Motor neuron (in vitro differentiated cells): ENCODE data around the gene KIF26A. TPM values are rescaled to one million over a fixed set of nuclear protein-coding genes. Genes with fewer than 3 reads are reported as not detected.
"Not testable (repeated sequence)": the region's sequence is repeated elsewhere in the genome, so short reads cannot be mapped to it uniquely, and the experiment has no call there.

Source experiments
- ATAC-seq, 8 experiments: fragments of 200-7000 bp; cut with Tn5 transposase; replicated peaks in 6 of 8; 2 replicates each; pipeline ENCODE4 v1.8.0; 2021; ENCODE audit warnings: mild to moderate bottlenecking in 8 of 8, moderate library complexity in 8 of 8
- H3K27ac ChIP-seq, 2 donors: fragments of 250-450 bp; sonication (Bioruptor Pico); 2 replicates each; pipeline ENCODE4 v1.9.0; 2021; ENCODE audit warnings: antibody characterized with exemption in 2 of 2, mild to moderate bottlenecking in 2 of 2, moderate library complexity in 1 of 2
- H3K4me1 ChIP-seq, 2 donors: fragments of 250-450 bp; sonication (Bioruptor Pico); replicated peaks in 1 of 2; 2 replicates each; pipeline ENCODE4 v1.6.1; 2021; ENCODE audit warnings: antibody characterized with exemption in 2 of 2, mild to moderate bottlenecking in 2 of 2, moderate library complexity in 1 of 2
- H3K4me3 ChIP-seq, 5 donors: fragments of 250-450 bp; sonication (Bioruptor Pico); 2 replicates each; pipeline ENCODE4 v1.9.0; 2021; ENCODE audit warnings: antibody characterized with exemption in 5 of 5, mild to moderate bottlenecking in 5 of 5, moderate library complexity in 4 of 5
- WGBS, 10 experiments: fragments of 450-650 bp; shearing (Covaris generic); methylation state at CpG; one replicate each; pipeline ENCODE4 v1.0.0; 2022; 5-methylcytosine and 5-hydroxymethylcytosine counted together
- in situ Hi-C, 9 experiments: fragments of 400-800 bp; cut with MboI; loops; one replicate each; pipeline ENCODE4 v1.15.0; 2021; ENCODE audit warnings: low sequenced_read_pairs in 9 of 9, low pct_unique_long_range_greater_than_20kb in 2 of 9; ENCODE audit not compliant: unreplicated experiment in 9 of 9
- total RNA-seq, 8 experiments: library from RNA; unstranded; fragments of 300-600 nt; gene quantifications; 2 replicates each; pipeline versions ENCODE4 v1.2.3 to v1.2.4, GENCODE V29; 2022

KIF26A gene
- total RNA-seq, 8 experiments from 2014 or later: 0.20 to 14.2 (median 8.2) TPM

DNA sequence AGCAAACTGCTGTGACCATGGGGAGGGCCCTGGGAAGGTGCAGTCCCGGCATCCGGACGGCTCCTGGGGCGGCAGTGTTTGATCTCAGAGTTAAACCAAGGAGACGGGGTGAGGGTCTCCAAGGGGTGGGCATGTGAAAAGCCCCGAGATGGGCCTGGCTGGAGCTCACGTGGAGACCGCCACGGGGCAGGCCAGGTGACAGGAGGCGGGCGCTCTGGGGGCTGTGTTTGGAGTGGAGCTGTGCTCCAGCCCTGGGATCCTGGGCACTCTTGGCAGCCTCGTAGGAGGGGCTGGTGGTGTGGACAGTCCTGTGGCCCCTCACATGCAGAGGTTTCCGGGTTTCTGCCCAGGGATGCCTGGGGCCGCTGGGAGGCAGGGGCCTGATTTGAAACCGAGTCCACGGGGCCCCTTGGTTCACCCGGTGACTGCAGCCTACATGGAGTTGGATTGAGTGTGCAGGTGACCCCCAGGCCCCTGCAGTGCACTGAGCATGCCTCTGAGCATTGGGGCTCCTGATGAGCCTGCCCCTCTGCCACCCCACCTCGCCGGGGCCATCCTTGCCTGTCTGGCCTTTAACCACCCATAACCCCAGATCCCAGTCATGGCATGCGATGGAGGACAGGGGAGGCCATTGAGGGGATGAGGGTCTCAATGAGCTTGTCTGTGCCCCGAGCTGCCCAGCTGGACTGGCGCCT is 8.4 kb downstream of the KIF26A start:
- in situ Hi-C loops: loop anchor here in 4 of 9 experiments (25.0 kb wide), 2 partner anchors 416 to 491 kb away; no protein-coding TSS in a partner anchor
- no peak for ATAC-seq
- Histone ChIP-seq H3K4me3 (no peak overlapping the region), H3K27ac (no peak overlapping the region), H3K4me1 (peaks cover 46 to 52% of the 10 kb centered on the region in 2 donors)
- 83 to 100% (median 93%) methylated on average over 1 to 6 of the region's 22 CpGs; no CpG with 5 or more reads in 7 of the 10 experiments for WGBS, 10 experiments

DNA sequence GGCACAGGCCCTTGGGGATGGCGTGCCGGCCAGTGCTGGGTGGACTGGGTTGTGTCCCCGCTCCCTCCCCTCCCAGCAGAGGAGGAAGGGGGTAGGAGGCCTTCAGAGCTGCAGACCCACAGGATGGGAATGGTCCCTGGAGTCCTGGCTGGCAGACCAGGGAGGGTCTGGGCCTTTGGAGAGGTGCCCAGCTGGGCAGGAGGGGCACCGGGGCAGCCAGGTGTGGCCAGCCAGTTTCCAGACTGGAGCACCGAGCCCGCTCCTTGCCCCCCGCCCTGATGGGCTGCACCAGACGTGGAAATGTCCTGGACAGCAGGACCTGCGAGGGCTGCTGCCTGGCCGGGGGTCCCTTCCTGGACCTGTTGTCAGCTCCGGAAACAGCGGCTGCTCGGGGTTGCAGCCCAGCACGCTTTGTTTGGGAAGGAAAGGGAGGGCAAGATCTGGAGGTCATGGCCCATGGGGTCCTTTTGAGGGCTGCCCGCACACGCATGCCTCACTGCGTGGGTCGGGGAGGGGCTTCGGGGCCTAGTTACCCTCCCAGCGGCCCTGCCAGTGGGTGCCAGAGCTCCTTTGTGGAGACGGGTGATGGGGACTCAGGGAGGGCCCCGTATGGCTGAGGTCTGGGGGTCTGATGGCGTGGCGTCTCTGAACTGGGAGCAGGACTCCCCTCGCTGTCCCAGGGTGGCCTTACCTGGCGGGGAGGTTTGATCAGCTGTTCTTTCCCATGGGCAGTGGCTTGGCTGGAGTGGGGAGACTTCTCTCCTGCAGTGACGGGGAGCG is 9.1 kb downstream of the KIF26A start:
- peaks cover 51% of the 10 kb centered on the region in 2 donors for H3K4me1 ChIP-seq
- in situ Hi-C loops: loop anchor here in 4 of 9 experiments (25.0 kb wide), 2 partner anchors 415 to 490 kb away; no protein-coding TSS in a partner anchor
- H3K27ac ChIP-seq: no peak overlapping the region
- 55 to 75% (median 72%) methylated on average over 3 to 5 of the region's 28 CpGs; no CpG with 5 or more reads in 6 of the 10 experiments for WGBS, 10 experiments
- no peak for ATAC-seq
- H3K4me3 ChIP-seq: no peak overlapping the region

DNA sequence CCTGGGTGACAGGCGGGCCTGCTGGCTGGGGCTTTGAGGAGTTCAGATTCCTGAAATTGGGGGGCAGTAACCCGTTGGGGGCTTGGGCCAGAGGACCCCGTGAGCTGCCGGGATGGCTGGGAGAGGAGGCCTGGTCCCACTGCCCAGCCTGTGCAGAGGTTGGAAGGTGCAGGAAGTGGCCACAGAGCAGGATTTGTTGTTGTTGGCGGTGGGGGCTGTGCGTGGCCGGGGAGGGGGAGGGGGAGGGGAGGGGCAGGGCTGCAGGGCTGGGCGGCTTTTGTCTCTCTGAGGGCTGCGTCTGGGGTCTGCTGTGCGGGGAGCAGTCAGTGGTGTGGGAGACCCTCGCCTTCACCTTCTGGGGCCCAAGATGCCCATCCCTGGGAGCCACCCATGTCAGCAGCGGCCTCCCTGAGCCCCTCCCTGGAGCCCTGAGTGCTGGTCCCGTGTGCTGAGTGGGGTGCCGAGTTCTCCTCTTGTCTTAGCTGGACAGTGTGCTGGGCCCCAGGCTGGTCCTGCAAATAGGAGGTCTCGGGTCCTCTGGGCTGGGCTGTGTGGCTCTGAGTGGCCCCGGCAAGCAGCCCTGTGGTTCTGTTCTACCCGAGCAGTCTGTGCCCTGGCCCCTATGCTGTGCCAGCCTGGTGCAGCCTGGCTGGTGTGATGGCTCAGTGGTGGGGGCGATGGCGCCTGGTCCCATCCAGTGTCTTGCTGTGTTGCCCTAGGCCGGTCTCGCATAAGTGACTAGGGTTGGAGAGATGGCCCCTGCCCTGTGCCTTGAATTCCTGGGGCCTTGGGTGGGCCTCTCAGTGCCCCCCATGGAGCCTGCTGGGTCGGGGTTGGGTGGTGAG is 10.3 kb downstream of the KIF26A start:
- Histone ChIP-seq H3K4me3 (no peak overlapping the region), H3K4me1 (peaks cover 46 to 50% of the 10 kb centered on the region in 2 donors), H3K27ac (peak overlapping the region; percentile 71 to 77)
- 43 to 100% (median 80%) methylated on average over 1 to 2 of the region's 22 CpGs; no CpG with 5 or more reads in 5 of the 10 experiments for WGBS, 10 experiments
- in situ Hi-C loops: loop anchor here in 4 of 9 experiments (25.0 kb wide), 2 partner anchors 414 to 489 kb away; no protein-coding TSS in a partner anchor
- ATAC-seq: peak in 3 of 8 experiments; percentile 10 to 24 (median 16)

DNA sequence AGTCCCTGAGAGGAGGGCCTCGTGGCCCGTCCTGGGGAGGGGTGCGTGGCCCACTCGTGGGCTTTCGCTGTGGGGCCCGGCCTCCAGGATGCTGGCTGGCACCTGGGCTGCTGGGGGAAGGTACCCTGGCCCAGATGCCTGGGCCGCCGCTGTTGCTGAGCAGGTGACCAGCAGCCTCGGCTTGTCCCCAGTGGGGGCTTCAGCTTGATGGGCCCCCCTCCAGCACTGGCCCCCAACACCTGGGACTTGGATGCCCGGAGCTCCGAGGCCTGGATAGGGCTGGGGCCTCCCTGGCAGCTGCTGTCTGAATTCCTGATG is 10.8 kb downstream of the KIF26A start:
- peak in 1 of 8 experiments; percentile 0 for ATAC-seq
- 90 to 100% methylated on average over 1 to 2 of the region's 11 CpGs; no CpG with 5 or more reads in 8 of the 10 experiments for WGBS, 10 experiments
- Histone ChIP-seq H3K27ac (peak overlapping the region; percentile 71 to 77), H3K4me3 (no peak overlapping the region), H3K4me1 (peaks cover 46 to 54% of the 10 kb centered on the region in 2 donors)
- in situ Hi-C loops: loop anchor here in 4 of 9 experiments (25.0 kb wide), 2 partner anchors 413 to 488 kb away; no protein-coding TSS in a partner anchor

DNA sequence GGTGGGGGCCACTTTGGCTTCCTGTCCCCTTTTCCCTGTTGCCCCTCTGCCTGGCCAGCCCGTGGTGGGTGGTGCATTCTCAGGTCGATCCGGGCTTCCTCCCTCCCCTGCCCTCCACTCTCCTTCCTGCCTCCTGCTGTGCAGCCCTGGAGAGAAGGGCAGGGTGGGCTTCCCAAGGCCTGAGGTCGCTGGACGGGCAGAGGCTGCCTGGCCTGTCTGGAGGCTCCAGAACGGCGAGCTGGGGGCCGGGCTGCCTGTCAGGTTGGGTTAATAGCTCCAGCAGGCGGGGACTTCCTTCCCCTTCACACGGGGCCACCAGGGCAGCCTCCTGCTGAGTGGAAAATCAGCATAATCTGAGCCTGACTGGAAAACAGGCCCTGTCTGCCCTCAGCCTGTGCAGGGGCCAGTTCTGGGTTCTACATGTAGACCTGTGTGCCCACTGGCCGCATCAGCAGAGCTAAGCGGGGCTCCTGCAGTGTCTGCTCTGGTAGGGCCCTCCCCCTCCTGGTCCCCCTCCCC is 11.3 kb downstream of the KIF26A start:
- Histone ChIP-seq H3K4me1 (peaks cover 46 to 55% of the 10 kb centered on the region in 2 donors), H3K4me3 (no peak overlapping the region), H3K27ac (peak overlapping the region; percentile 71 to 77)
- WGBS, 10 experiments: 0 to 17% (median 17%) methylated on average over 1 to 2 of the region's 12 CpGs; no CpG with 5 or more reads in 7 of the 10 experiments
- in situ Hi-C loops: loop anchor here in 4 of 9 experiments (25.0 kb wide), 2 partner anchors 413 to 488 kb away; no protein-coding TSS in a partner anchor
- peak; percentile 77 to 88 (median 82) for ATAC-seq

DNA sequence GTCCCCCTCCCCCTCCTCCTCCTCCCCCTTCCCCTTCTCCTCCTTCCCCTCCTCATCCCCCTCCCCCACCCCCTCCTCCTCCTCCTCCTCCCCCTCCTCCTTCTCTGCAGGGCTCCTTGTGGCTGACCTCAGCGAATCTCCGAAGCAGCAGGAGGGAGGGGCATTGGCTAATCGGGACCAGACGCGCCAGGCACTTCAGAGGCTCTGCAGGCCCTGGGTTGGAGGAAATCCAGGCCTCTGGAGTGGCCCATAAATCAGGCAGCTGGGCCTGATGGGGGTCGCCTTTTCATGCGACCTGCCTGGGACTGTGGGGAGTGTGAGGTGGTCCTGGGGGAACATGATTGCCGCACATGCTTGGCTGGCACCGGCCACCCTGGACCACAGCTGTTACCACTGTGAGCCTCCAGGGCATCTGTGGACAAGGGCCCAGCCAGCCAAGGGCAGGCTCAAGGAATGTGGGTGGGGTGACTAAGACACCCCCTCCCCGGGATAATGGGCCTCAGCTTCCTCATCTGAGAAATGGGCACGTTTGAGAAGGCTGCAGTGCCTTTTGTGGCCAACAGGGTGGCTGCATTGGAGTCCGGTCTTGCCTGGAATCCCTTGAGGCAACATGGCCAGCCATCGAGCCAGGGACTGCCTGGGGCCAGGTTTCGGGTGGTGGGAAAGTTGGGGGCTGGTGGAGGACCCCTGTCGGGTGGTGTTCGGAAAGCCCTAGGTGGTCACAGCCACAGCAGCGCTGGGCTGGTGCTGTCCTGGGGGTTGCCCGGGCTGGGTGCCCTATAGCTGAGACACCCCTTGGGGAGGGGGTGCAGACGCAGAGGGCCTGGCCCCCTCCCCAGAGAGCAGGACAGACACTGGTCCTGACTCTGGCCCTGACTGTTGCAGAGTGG is 12.0 kb downstream of the KIF26A start:
- 10 to 50% (median 28%) methylated on average over 2 to 5 of the region's 19 CpGs; no CpG with 5 or more reads in 7 of the 10 experiments for WGBS, 10 experiments
- peak; percentile 62 to 78 (median 74) for ATAC-seq

DNA sequence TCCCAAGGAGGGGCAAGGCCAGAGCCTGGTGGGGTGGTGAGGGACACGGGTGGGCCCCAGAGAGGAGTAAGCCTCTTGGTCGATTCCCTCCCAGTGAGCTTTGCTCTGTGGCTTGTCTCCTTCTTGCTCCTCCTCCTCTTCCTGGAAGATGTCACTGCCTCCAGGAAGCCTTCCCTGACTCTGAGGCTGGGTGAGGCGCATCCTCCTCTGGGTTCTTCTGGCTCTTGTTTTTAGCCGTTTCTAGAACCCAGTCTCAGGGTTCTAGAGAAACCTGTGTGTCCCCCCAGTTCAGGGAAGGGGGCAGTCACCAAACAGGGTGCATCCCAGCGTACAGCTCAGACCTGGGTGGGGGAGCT is 12.6 kb downstream of the KIF26A start:
- H3K27ac ChIP-seq: peak overlapping the region; percentile 27 to 46

More for the DNA sequence above, 12.0 kb downstream of the KIF26A start:
- Histone ChIP-seq H3K27ac (peak overlapping the region; percentile 5 to 37), H3K4me3 (no peak overlapping the region), H3K4me1 (peaks cover 46 to 55% of the 10 kb centered on the region in 2 donors)
- in situ Hi-C loops: no loop called here

DNA sequence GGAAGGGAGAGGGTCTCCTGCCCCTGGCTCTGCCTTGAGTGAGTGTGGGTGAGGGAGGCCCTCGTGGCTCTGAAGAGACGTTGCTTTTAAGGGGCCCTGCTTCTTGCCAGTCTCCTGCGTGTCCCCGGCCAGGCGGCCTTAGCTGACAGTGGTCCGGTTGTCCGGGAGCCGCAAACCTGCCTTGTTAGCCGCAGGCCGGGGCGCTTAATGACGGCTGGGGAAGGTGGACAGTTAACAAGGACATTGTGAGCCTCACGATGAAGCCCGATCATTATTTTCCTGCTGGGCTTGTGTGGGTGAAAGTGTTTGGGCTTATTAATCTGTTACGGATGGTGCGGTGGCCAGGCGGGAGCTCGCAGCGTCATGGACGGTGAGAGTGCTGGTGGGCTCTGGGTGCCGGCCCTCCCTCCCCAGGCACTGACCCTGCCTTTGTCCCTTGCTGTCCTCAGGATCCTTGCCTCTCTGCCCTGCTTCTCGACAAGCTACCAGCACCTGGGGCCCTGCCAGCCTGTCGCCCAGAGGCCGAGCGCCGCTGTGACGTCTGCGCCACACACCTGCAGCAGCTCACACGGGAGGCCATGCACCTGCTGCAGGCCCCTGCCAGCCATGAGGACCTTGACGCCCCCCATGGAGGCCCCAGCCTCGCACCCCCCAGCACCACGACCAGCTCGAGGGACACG is 13.3 kb downstream of the KIF26A start:
- 35 to 40% methylated on average over 1 to 2 of the region's 34 CpGs; no CpG with 5 or more reads in 8 of the 10 experiments for WGBS, 10 experiments
- in situ Hi-C loops: no loop called here
- Histone ChIP-seq H3K4me1 (peaks cover 46 to 55% of the 10 kb centered on the region in 2 donors), H3K4me3 (no peak overlapping the region), H3K27ac (peak overlapping the region; percentile 27 to 46)
- peak in 1 of 8 experiments; percentile 2 for ATAC-seq

More for the DNA sequence above, 12.6 kb downstream of the KIF26A start:
- Histone ChIP-seq H3K4me1 (peaks cover 46 to 55% of the 10 kb centered on the region in 2 donors), H3K4me3 (no peak overlapping the region)
- in situ Hi-C loops: no loop called here
- ATAC-seq: no peak
- 30 to 100% (median 65%) methylated on average over 2 to 3 of the region's 5 CpGs; no CpG with 5 or more reads in 7 of the 10 experiments for WGBS, 10 experiments

DNA sequence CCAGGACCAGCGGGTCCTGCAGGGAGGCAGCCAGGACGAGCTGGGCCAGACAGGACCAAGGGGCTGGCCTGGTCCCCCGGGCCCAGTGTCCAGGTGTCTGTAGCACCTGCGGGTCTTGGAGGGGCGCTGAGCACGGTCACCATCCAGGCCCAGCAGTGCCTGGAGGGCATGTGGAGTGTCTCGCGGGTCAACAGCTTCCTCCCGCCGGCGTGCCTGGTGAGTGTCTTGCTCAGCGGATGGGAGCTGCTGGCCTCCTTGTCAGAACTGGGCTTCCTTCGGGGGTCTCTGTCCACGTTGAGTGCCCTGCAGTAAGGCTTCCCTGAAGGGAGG is 13.8 kb downstream of the KIF26A start:
- no peak for ATAC-seq
- WGBS, 10 experiments: 59 to 78% methylated on average over 3 to 6 of the region's 14 CpGs; no CpG with 5 or more reads in 8 of the 10 experiments
- H3K27ac ChIP-seq: peak overlapping the region in 1 of 2 donors; percentile 46
- in situ Hi-C loops: no loop called here
- H3K4me3 ChIP-seq: no peak overlapping the region
- peaks cover 43 to 56% of the 10 kb centered on the region in 2 donors for H3K4me1 ChIP-seq

DNA sequence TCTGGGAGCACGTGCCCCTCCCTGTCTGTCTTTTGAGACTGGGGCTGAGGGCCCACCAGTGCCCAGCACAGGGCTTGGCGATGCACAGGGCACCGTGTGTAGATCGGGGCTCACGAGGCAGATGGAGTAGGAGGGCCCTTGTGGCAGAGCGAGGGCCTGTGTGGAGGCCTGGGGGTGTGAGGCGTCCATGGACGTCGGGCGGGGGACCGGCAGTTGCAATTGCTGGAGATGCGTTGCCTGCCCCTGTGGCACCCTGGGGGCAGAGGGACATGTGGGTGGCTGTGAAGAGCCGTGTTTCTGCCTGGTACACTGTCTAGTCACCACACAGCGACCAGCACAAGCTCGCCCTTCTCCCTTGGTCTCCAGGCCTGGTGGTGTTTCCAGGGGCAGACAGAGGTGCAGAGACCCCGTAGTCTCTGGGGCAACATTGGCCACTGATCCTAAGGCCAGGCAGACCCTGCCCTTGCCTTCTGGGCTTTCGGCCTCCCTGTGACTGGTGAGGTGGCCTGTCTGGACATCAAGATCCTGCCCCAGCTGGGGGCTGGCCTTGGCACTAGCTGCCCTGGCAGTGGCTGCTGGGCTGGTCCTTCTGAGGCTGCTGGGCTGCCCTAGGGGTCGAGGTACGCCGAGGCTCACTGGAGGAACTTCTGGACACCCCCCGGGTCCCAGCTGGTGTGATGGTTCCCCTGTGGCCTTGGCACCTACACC is 14.5 kb downstream of the KIF26A start:
- peaks cover 37 to 55% of the 10 kb centered on the region in 2 donors for H3K4me1 ChIP-seq
- no peak for ATAC-seq
- no peak overlapping the region for H3K4me3 ChIP-seq
- WGBS, 10 experiments: 68 to 100% (median 87%) methylated on average over 5 to 9 of the region's 21 CpGs; no CpG with 5 or more reads in 6 of the 10 experiments
- H3K27ac ChIP-seq: no peak overlapping the region
- in situ Hi-C loops: no loop called here

DNA sequence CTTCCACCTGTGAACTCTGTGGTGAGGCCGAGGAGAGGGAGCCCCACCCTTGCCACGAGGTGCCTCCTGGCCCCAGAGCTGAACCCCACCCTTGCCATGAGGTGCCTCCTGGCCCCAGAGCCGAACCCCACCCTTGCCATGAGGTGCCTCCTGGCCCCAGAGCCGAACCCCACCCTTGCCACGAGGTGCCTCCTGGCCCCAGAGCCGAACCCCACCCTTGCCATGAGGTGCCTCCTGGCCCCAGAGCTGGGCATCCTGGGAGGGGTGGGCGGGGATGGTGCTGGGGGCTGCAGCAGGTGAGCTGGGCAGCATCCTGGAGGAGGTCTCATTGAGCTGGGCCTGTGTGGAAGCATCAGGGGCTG is 15.0 kb downstream of the KIF26A start:
- in situ Hi-C loops, H3K27ac ChIP-seq, ATAC-seq, H3K4me3 ChIP-seq: not testable (repeated sequence)
- no CpG with 5 or more reads among the region's 7 CpGs for WGBS, 10 experiments
- peaks cover 31 to 55% of the 10 kb centered on the region in 2 donors for H3K4me1 ChIP-seq
